BJ (cell line): Measurements from ENCODE around the gene TLCD3B. TPM values are rescaled to one million over a fixed set of nuclear protein-coding genes. Genes with fewer than 3 reads are reported as not detected.

Source experiments
- CTCF ChIA-PET: fragments of 350-600 bp; formaldehyde crosslinking; extraction: SDS; loops from one replicate; lab custom pipeline; 2021; ENCODE audit warnings: antibody characterized with exemption, inconsistent platforms; lab: Yijun Ruan, JAX
- POLR2A ChIA-PET: fragments of 300-600 bp; sonication (Branson Sonifier 250); formaldehyde crosslinking; extraction: SDS; loops from one replicate; lab custom pipeline; 2021; ENCODE audit warnings: antibody characterized with exemption; lab: Charles Lee
- DNase-seq: peaks from one replicate; pipeline ENCODE4 v3.0.0-alpha.2; 2011; ENCODE audit warnings: low read depth
- H3K27me3 ChIP-seq: 2 replicates; pipeline ENCODE4 v1.6.0; 2011; ENCODE audit warnings: low read length; ENCODE audit not compliant: control insufficient read depth, insufficient read depth
- H3K36me3 ChIP-seq: 2 replicates; pipeline ENCODE4 v1.5.1; 2011; ENCODE audit warnings: low read length; ENCODE audit not compliant: control insufficient read depth, insufficient read depth
- H3K4me3 ChIP-seq: 2 replicates; pipeline ENCODE4 v1.5.1; 2011; ENCODE audit warnings: low read depth, mild to moderate bottlenecking, control low read depth, low read length
- polyA plus RNA-seq: library from polyadenylated mRNA; depleted of rRNA; stranded (reverse); fragments of >200 nt; gene quantifications from 2 replicates; pipeline ENCODE4 v1.2.3, GENCODE V29; 2011
- TF ChIP-seq, protein P1 (sequence below): IDR thresholded peaks from 2 replicates; pipeline ENCODE4 v1.5.1; 2011; ENCODE audit warnings: low read depth, mild to moderate bottlenecking, control low read depth, inconsistent platforms, low read length, moderate library complexity; ENCODE audit not compliant: insufficient read depth

The TLCD3B gene
- polyA plus RNA-seq, 1 experiment, result 0.13 TPM

- peaks cover 26% of the 10 kb centered on the region for H3K36me3 ChIP-seq
- no peaks in the 10 kb centered on the region for H3K27me3 ChIP-seq
- ChIA-PET CTCF (interaction anchor here (0.5 to 4.1 kb wide), 2 partner anchors 11 to 16 kb away, joined by 3 to 28 read pairs; partner anchors contain the start of gene TBX6), POLR2A (interaction anchor here (0.7 kb wide), 1 partner anchor 10 kb away, joined by 5 read pairs; the partner anchor contains the start of gene ALDOA)
- H3K4me3 ChIP-seq, result peak within 1 kb of the TSS; percentile 60
- TF ChIP-seq, protein P1, sequence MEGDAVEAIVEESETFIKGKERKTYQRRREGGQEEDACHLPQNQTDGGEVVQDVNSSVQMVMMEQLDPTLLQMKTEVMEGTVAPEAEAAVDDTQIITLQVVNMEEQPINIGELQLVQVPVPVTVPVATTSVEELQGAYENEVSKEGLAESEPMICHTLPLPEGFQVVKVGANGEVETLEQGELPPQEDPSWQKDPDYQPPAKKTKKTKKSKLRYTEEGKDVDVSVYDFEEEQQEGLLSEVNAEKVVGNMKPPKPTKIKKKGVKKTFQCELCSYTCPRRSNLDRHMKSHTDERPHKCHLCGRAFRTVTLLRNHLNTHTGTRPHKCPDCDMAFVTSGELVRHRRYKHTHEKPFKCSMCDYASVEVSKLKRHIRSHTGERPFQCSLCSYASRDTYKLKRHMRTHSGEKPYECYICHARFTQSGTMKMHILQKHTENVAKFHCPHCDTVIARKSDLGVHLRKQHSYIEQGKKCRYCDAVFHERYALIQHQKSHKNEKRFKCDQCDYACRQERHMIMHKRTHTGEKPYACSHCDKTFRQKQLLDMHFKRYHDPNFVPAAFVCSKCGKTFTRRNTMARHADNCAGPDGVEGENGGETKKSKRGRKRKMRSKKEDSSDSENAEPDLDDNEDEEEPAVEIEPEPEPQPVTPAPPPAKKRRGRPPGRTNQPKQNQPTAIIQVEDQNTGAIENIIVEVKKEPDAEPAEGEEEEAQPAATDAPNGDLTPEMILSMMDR, result peak; percentile 18; the same call in 1 of the 2 replicates
- DNase-seq, result no peak
Observed at GRCh38 chr16:30075503-30076275, 44.6 kb upstream of the TLCD3B start, which contains the start of gene PPP4C. TSS of gene PPP4C (plus strand) at chr16:30075994. CDS start at chr16:30076378, 384 bp downstream.

DNA sequence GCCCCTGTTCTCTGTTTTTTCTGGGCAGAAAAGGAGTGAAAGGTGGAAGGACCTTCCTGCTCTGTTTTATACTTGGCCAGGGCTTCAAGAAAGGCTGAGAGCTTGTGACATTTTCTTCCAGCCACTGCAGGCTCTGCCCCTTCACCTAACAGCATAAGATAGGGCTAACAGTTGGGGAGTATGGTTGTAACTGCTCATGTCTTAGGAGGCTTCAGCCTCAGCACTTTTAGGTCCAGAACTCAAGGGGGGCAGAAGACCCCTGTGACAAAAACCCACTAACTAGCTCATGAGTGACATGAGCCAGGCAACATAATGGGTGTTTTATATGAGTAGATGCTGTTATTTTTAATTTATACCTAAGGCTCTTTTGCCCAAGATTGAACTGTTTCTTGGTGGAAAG lies 39.4 kb upstream of the TLCD3B start:
- no peak overlapping the region for H3K4me3 ChIP-seq
- no peaks in the 10 kb centered on the region for H3K27me3 ChIP-seq
- ChIA-PET POLR2A (interaction anchor here (0.7 kb wide), 1 partner anchor 23 kb away, joined by 12 read pairs; no protein-coding TSS in a partner anchor), CTCF (interaction anchor here (2.9 kb wide), 1 partner anchor 21 kb away, joined by 14 read pairs; the partner anchor contains the start of gene TBX6)
- peaks cover 44% of the 10 kb centered on the region for H3K36me3 ChIP-seq
- no peak for DNase-seq
- TF ChIP-seq, protein P1, result no peak

DNA sequence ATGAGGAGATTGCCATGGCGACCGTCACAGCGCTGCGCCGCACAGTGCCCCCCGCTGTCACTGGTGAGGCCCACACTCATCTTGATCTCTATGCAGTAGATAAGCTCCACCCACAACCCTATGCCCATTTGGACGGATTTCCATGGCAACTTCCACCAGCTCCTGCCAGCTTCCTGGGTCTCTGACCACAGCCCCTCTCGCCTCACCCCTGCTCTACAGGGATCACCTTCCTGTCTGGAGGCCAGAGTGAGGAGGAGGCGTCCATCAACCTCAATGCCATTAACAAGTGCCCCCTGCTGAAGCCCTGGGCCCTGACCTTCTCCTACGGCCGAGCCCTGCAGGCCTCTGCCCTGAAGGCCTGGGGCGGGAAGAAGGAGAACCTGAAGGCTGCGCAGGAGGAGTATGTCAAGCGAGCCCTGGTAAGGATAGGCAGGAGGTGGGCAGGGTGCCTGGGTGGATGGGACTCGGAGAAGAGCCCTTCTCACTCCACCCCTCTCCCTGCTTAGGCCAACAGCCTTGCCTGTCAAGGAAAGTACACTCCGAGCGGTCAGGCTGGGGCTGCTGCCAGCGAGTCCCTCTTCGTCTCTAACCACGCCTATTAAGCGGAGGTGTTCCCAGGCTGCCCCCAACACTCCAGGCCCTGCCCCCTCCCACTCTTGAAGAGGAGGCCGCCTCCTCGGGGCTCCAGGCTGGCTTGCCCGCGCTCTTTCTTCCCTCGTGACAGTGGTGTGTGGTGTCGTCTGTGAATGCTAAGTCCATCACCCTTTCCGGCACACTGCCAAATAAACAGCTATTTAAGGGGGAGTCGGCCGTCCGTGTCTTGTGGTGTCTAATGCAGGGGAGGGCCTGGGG lies 38.8 kb upstream of the TLCD3B start:
- peak overlapping the region; percentile 26 for H3K4me3 ChIP-seq
- CTCF ChIA-PET, result interaction anchor here (2.9 kb wide), 1 partner anchor 22 kb away, joined by 14 read pairs; the partner anchor contains the start of gene TBX6
- POLR2A ChIA-PET, result interaction anchor here (0.7 kb wide), 1 partner anchor 23 kb away, joined by 12 read pairs; no protein-coding TSS in a partner anchor
- TF ChIP-seq, protein P1, result no peak
- no peak for DNase-seq
- no peaks in the 10 kb centered on the region for H3K27me3 ChIP-seq
- H3K36me3 ChIP-seq, result peaks cover 44% of the 10 kb centered on the region

DNA sequence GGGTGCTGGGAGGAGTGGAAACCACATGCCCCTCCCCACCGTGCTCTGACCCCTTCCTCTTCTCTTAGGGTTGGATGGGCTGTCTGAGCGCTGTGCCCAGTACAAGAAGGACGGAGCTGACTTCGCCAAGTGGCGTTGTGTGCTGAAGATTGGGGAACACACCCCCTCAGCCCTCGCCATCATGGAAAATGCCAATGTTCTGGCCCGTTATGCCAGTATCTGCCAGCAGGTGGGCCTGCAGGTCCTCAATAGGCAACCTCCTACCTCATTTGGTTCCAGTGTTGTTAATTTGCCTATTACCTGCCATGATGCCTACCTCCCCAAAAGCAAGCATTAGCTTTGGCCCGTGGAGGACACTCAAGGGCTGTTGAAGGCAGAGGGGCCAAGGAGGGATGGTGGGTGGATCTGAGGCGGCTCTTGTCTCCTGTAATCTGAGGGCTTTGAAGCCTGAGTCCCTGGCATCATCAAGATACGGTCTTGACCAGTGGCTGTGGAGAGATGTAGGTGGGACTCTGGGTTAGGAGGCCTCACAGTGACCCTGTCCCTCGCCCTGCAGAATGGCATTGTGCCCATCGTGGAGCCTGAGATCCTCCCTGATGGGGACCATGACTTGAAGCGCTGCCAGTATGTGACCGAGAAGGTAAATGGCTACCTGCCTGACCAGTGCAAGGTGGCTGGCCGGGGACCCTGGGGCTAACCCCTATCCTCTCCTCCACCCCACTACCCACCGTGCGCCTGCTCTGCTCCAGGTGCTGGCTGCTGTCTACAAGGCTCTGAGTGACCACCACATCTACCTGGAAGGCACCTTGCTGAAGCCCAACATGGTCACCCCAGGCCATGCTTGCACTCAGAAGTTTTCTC lies 37.9 kb upstream of the TLCD3B start:
- CTCF ChIA-PET, result interaction anchor here (2.9 kb wide), 1 partner anchor 22 kb away, joined by 14 read pairs; the partner anchor contains the start of gene TBX6
- no peak for DNase-seq
- peaks cover 44% of the 10 kb centered on the region for H3K36me3 ChIP-seq
- TF ChIP-seq, protein P1, result peak; percentile 60
- POLR2A ChIA-PET, result no interaction called here
- no peaks in the 10 kb centered on the region for H3K27me3 ChIP-seq
- peak overlapping the region; percentile 24; the same call in 1 of the 2 replicates for H3K4me3 ChIP-seq
